Stimulated activated naive B cell treated with anti-CD40 and anti-IgM and Interleukin-4, amounts not matched to agents 10 μg/mL and 1 μg/mL and 100 μg/mL, for 72 hours (primary cell): Measurements from ENCODE around the gene TMEM201.
A peak's percentile ranks its signal among the peaks of the same experiment; 100 is the strongest.
"Not testable (repeated sequence)": the region's sequence is repeated elsewhere in the genome, so short reads cannot be mapped to it uniquely, and the experiment has no call there.

Experiments
- ATAC-seq, 2 donors: fragments of 150-1000 bp; cut with Tn5 transposase; replicated peaks; 2 replicates each; pipeline ENCODE4 v1.10.0; 2021; ENCODE audit warnings: moderate library complexity in 1 of 2
- DNase-seq: peaks from one replicate; pipeline ENCODE4 v3.0.0; 2021
- H3K27ac Mint-ChIP-seq: one replicate; pipeline ENCODE4 v1.8.0; 2022; ENCODE audit warnings: mild to moderate bottlenecking, mixed read lengths
- H3K27me3 Mint-ChIP-seq, 2 donors: one replicate each; pipeline ENCODE4 v1.8.0; 2022; ENCODE audit warnings: mixed read lengths in 2 of 2
- H3K36me3 Mint-ChIP-seq, 2 donors: one replicate each; pipeline ENCODE4 v1.8.0; 2022; ENCODE audit warnings: mixed read lengths in 2 of 2, mild to moderate bottlenecking in 1 of 2
- H3K4me1 Mint-ChIP-seq, 2 donors: one replicate each; pipeline ENCODE4 v1.8.0; 2022; ENCODE audit warnings: mixed read lengths in 2 of 2, mild to moderate bottlenecking in 1 of 2
- H3K4me3 Mint-ChIP-seq, 2 donors: one replicate each; pipeline ENCODE4 v1.8.0; 2022; ENCODE audit warnings: mild to moderate bottlenecking in 2 of 2, mixed read lengths in 2 of 2, moderate library complexity in 1 of 2
- H3K9me3 Mint-ChIP-seq, 2 donors: one replicate each; pipeline ENCODE4 v1.8.0; 2022; ENCODE audit warnings: mixed read lengths in 2 of 2, mild to moderate bottlenecking in 1 of 2

Gene TMEM201

GRCh38 chr1:9559673-9560072, 29.0 kb upstream of the TMEM201 start:
- Mint-ChIP-seq H3K9me3 (no peaks in the 10 kb centered on the region), H3K27me3 (no peaks in the 10 kb centered on the region), H3K36me3 (peaks cover 36 to 37% of the 10 kb centered on the region in 2 donors), H3K4me3 (no peak overlapping the region), H3K4me1 (peaks cover 0 to under 1% of the 10 kb centered on the region in 2 donors), H3K27ac (no peak overlapping the region)
- DNase-seq (no peak), ATAC-seq (no peak)

GRCh38 chr1:9560090-9560489, 28.6 kb upstream of the TMEM201 start:
- H3K4me3 Mint-ChIP-seq, ATAC-seq, H3K9me3 Mint-ChIP-seq, H3K4me1 Mint-ChIP-seq, DNase-seq, H3K27me3 Mint-ChIP-seq: not testable (repeated sequence)
- Mint-ChIP-seq H3K36me3 (peaks cover 39 to 40% of the 10 kb centered on the region in 2 donors), H3K27ac (peak overlapping the region; percentile 31)

GRCh38 chr1:9561429-9561828, 27.3 kb upstream of the TMEM201 start:
- no peak for DNase-seq
- no peak overlapping the region for H3K4me3 Mint-ChIP-seq
- H3K4me1 Mint-ChIP-seq, result peaks cover 0 to 1% of the 10 kb centered on the region in 2 donors
- no peak overlapping the region for H3K27ac Mint-ChIP-seq
- peaks cover 27 to 30% of the 10 kb centered on the region in 2 donors for H3K36me3 Mint-ChIP-seq
- H3K9me3 Mint-ChIP-seq, result no peaks in the 10 kb centered on the region
- ATAC-seq, result no peak
- no peaks in the 10 kb centered on the region for H3K27me3 Mint-ChIP-seq

GRCh38 chr1:9569267-9569666, 19.4 kb upstream of the TMEM201 start:
- no peak overlapping the region for H3K4me3 Mint-ChIP-seq
- ATAC-seq (no peak), DNase-seq (no peak)
- H3K9me3 Mint-ChIP-seq, result no peaks in the 10 kb centered on the region
- H3K27ac Mint-ChIP-seq, result no peak overlapping the region
- peaks cover 8 to 14% of the 10 kb centered on the region in 2 donors for H3K4me1 Mint-ChIP-seq
- no peaks in the 10 kb centered on the region for H3K27me3 Mint-ChIP-seq
- peaks cover 51 to 55% of the 10 kb centered on the region in 2 donors for H3K36me3 Mint-ChIP-seq

- not testable (repeated sequence) for H3K27ac Mint-ChIP-seq, H3K9me3 Mint-ChIP-seq, DNase-seq, ATAC-seq, H3K4me3 Mint-ChIP-seq, H3K27me3 Mint-ChIP-seq
- Mint-ChIP-seq H3K36me3 (peaks cover 52 to 59% of the 10 kb centered on the region in 2 donors), H3K4me1 (peaks cover 7 to 14% of the 10 kb centered on the region in 2 donors)
Measured at GRCh38 chr1:9570886-9571529, 17.7 kb upstream of the TMEM201 start.

GRCh38 chr1:9573723-9574122, 15.0 kb upstream of the TMEM201 start:
- Mint-ChIP-seq H3K36me3 (peaks cover 57 to 58% of the 10 kb centered on the region in 2 donors), H3K27ac (no peak overlapping the region), H3K9me3 (no peaks in the 10 kb centered on the region), H3K4me1 (peaks cover 4% of the 10 kb centered on the region in 2 donors), H3K4me3 (no peak overlapping the region), H3K27me3 (no peaks in the 10 kb centered on the region)
- DNase-seq (no peak), ATAC-seq (no peak)

- no peak for ATAC-seq
- peaks cover 48 to 54% of the 10 kb centered on the region in 2 donors for H3K36me3 Mint-ChIP-seq
Measured at GRCh38 chr1:9575486-9575885, 13.2 kb upstream of the TMEM201 start.

GRCh38 chr1:9576903-9577302, 11.8 kb upstream of the TMEM201 start:
- Mint-ChIP-seq H3K27ac (no peak overlapping the region), H3K4me1 (no peaks in the 10 kb centered on the region), H3K9me3 (no peaks in the 10 kb centered on the region), H3K4me3 (no peak overlapping the region), H3K36me3 (peaks cover 41 to 54% of the 10 kb centered on the region in 2 donors), H3K27me3 (no peaks in the 10 kb centered on the region)
- DNase-seq, result no peak
- ATAC-seq, result no peak

More at GRCh38 chr1:9575486-9575885, 13.2 kb upstream of the TMEM201 start:
- Mint-ChIP-seq H3K4me1 (no peaks in the 10 kb centered on the region), H3K9me3 (no peaks in the 10 kb centered on the region), H3K27me3 (no peaks in the 10 kb centered on the region), H3K4me3 (no peak overlapping the region), H3K27ac (no peak overlapping the region)
- DNase-seq, result no peak

GRCh38 chr1:9577423-9577822, 11.3 kb upstream of the TMEM201 start:
- Mint-ChIP-seq H3K27ac (no peak overlapping the region), H3K36me3 (peaks cover 44 to 58% of the 10 kb centered on the region in 2 donors), H3K27me3 (no peaks in the 10 kb centered on the region), H3K4me3 (no peak overlapping the region), H3K9me3 (no peaks in the 10 kb centered on the region), H3K4me1 (no peaks in the 10 kb centered on the region)
- no peak for ATAC-seq
- DNase-seq, result no peak

- ATAC-seq, result no peak
- Mint-ChIP-seq H3K36me3 (peaks cover 33 to 49% of the 10 kb centered on the region in 2 donors), H3K27ac (peak overlapping the region; percentile 0)
Measured at GRCh38 chr1:9580942-9581341, 7.8 kb upstream of the TMEM201 start.

GRCh38 chr1:9586147-9586766, 2.5 kb upstream of the TMEM201 start:
- Mint-ChIP-seq H3K27ac (no peak overlapping the region), H3K36me3 (peaks cover 17 to 28% of the 10 kb centered on the region in 2 donors), H3K4me3 (no peak overlapping the region), H3K27me3 (no peaks in the 10 kb centered on the region), H3K4me1 (peaks cover 18 to 31% of the 10 kb centered on the region in 2 donors), H3K9me3 (no peaks in the 10 kb centered on the region)
- DNase-seq (no peak), ATAC-seq (no peak)

More at GRCh38 chr1:9580942-9581341, 7.8 kb upstream of the TMEM201 start:
- Mint-ChIP-seq H3K4me3 (no peak overlapping the region), H3K4me1 (no peaks in the 10 kb centered on the region), H3K9me3 (no peaks in the 10 kb centered on the region), H3K27me3 (no peaks in the 10 kb centered on the region)
- DNase-seq, result no peak

- Mint-ChIP-seq H3K27me3 (no peaks in the 10 kb centered on the region), H3K27ac (peak overlapping the region; percentile 88), H3K4me3 (peak overlapping the region; percentile 84), H3K9me3 (no peaks in the 10 kb centered on the region), H3K4me1 (peaks cover 33 to 58% of the 10 kb centered on the region in 2 donors), H3K36me3 (peaks cover 6 to 17% of the 10 kb centered on the region in 2 donors)
- ATAC-seq, result peak; percentile 40
- no peak for DNase-seq
Measured at GRCh38 chr1:9589144-9589718, 520 bp downstream of the TMEM201 start.

GRCh38 chr1:9589719-9590157, 1.0 kb downstream of the TMEM201 start:
- Mint-ChIP-seq H3K36me3 (peaks cover 4 to 17% of the 10 kb centered on the region in 2 donors), H3K27me3 (no peaks in the 10 kb centered on the region), H3K4me3 (peak overlapping the region; percentile 84), H3K9me3 (no peaks in the 10 kb centered on the region), H3K4me1 (peaks cover 33 to 59% of the 10 kb centered on the region in 2 donors), H3K27ac (peak overlapping the region; percentile 88)
- DNase-seq (no peak), ATAC-seq (no peak)

- Mint-ChIP-seq H3K27me3 (no peaks in the 10 kb centered on the region), H3K4me3 (peak overlapping the region; percentile 84), H3K36me3 (peaks cover 4 to 17% of the 10 kb centered on the region in 2 donors), H3K9me3 (no peaks in the 10 kb centered on the region), H3K4me1 (peaks cover 33 to 59% of the 10 kb centered on the region in 2 donors), H3K27ac (no peak overlapping the region)
- DNase-seq (no peak), ATAC-seq (no peak)
Measured at GRCh38 chr1:9590201-9590600, 1.5 kb downstream of the TMEM201 start.
